Islet precursor cell (in vitro differentiated cells): ENCODE results near the gene QRFP.
A peak's percentile ranks its signal among the peaks of the same experiment; 100 is the strongest.

Source experiments
- DNase-seq: peaks from one replicate; pipeline ENCODE4 v3.0.0-alpha.2; 2018

Gene QRFP

DNA sequence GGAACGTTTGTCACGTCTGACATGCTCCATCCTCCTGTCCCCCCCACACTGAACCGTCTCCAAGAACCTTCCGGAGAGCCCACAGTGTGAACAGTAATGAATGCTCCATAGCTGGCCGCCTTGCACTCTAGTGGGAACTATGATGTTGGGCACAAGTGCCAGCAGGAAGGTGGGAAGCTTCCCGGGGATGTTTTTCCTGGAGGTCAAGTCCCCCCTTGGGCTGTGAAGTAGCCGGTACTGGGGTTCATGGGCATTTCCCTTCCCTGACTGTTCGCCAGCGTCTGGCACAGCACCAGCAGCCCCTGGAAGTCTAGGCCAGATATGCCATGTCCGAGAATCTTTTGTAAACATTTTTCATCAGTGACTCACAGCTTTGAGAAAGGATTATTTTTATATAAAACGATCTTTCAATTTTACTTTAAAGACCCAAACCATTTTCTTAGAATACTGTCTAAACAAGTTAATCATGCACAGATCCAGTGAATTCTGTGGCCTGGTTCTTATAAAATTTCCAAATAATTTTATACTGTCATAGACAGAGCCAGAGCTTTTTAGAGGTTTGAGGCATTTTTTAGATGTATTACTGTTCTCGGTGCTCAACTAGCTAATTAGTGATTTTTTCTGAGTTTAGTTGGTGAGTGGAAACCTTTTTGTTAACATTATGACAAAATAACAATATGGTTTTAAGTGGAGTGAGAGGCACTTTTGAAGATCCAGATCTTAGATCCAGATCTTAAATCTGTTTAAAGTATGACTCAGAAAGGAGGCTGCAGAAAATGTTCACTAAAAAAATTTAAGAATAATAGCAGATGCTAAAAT, 49.9 kb downstream of the QRFP start:
- peak; percentile 53 for DNase-seq

DNA sequence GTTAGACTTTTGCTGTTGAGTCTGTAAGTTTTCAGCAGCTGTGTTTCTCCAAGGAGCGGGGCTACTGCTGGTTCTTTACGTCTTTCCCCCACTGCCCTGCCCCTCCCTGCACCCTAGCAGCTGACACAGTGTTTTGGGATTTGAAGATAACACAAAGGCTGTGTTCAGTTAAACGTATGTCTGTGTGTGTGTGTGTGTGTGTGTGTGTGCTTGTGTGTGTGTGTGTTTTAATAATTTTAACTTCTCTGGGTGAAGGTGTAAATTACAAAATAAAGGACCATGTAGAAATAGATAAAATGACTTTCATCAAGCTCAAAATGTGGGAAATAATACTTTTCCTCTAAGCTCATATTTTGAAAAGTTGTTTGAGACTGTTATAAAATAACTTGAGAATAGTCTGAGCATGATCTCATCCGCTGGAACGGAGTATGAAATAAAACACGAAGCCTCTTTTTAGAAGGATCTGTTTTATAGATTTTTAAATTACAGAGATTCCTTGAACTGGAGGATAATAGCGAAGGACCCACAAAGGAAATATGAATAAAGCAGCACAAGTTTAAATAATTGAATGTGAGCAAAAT, 50.6 kb downstream of the QRFP start:
- DNase-seq: peak; percentile 62

DNA sequence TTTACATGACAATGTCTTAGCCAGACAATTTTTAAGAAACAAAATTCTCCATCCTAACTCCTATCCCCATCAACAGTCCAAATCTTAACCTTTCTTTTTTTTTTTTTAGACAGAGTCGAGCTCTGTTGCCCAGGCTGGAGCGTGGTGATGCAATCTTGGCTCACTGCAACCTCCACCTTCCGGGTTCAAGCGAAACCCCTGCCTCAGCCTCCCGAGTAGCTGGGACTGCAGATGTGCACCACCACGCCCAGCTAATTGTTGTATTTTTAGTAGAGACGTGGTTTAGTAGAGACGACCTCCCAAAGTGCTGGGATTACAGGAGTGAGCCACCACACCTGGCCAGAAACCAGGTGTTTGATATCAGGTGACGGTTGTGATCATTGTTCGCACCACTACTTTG, 51.4 kb downstream of the QRFP start:
- peak; percentile 25 for DNase-seq

GRCh38 chr9:130844044-130844451, 52.6 kb downstream of the QRFP start:
- DNase-seq: peak; percentile 37

GRCh38 chr9:130843049-130843908, 53.3 kb downstream of the QRFP start:
- peak; percentile 32 for DNase-seq
